Measurements from ENCODE around the gene PARP3. TPM values are rescaled to one million over a fixed set of nuclear protein-coding genes. Genes with fewer than 3 reads are reported as not detected.

Gene PARP3
- total and polyA plus RNA-seq, 2 of the 8 experiments (the other 6 are each of a cell fraction or from before 2014, with no cell fraction given) = 1.3 to 1.6 TPM

- H3K23me2 ChIP-seq (ENCODE audit: low read depth, low read length) = peaks cover 9% of the 10 kb centered on the region; the same call in 1 of the 2 replicates
- peak within 1 kb of the TSS; percentile 85 for H2BK12ac ChIP-seq (ENCODE audit: low read depth, low read length)
- H3K56ac ChIP-seq (replicated peaks; ENCODE audit: insufficient read length, low read depth, low read length) = peak within 1 kb of the TSS; percentile 73
- peak within 1 kb of the TSS; percentile 90 for H3K18ac ChIP-seq (ENCODE audit: extremely low read depth, low read length)
- peaks cover 0 to 13% (median 2%) of the 10 kb centered on the region in 4 experiments; a peak in 5 of 7 replicates for H3K27me3 ChIP-seq (replicated peaks in 1 of 4; ENCODE audit: control insufficient read depth in 3 of 4, extremely low read depth in 1 of 4, insufficient read depth in 3 of 4, low read length in 3 of 4)
- no peak within 1 kb of the TSS for H3K14ac ChIP-seq (ENCODE audit: insufficient read length)
- H2BK20ac ChIP-seq (ENCODE audit: low read length) = 0 out of 2 replicates have a peak within 1 kb of the TSS, but pooled peaks have one; percentile 61
- no peak within 1 kb of the TSS for H2AFZ ChIP-seq (ENCODE audit: low read length)
- ChIA-PET CTCF (ENCODE audit: partially characterized antibody) (interaction anchor here (0.7 to 10.5 kb wide), 6 partner anchors 10 to 253 kb away, joined by 3 to 66 read pairs (median 4); partner anchors contain the start of genes ACY1, GPR62, PARP3 and RRP9), POLR2A (ENCODE audit: partially characterized antibody) (interaction anchor here (0.6 to 29.3 kb wide), 14 partner anchors 9 to 453 kb away, joined by 3 to 923 read pairs (median 4); partner anchors contain the start of genes ABHD14A, ABHD14B, ACY1 and DUSP7)
- H4K5ac ChIP-seq (ENCODE audit: insufficient read length, low read depth, low read length) = peak within 1 kb of the TSS; percentile 27
- H3K4ac ChIP-seq (replicated peaks; ENCODE audit: insufficient read length, low read depth, low read length) = peak within 1 kb of the TSS; percentile 99
- 0% methylated on average over 29 of the region's 90 CpGs; no CpG with 5 or more reads in 1 of the 2 experiments for WGBS, 2 experiments (ENCODE audit: extremely low coverage in 1 of 2, insufficient coverage in 1 of 2, insufficient read length in 1 of 2, insufficient replicate concordance in 2 of 2, low coverage in 1 of 2, low lambda C conversion rate in 2 of 2, missing lambda C conversion rate in 1 of 2)
- peak within 1 kb of the TSS; percentile 49 for H2BK5ac ChIP-seq (ENCODE audit: low read depth, low read length)
- H4K20me1 ChIP-seq (replicated peaks in 1 of 2; ENCODE audit: control insufficient read depth in 1 of 2, insufficient read depth in 2 of 2, low read length in 2 of 2) = peaks cover 0 to 6% of the 10 kb centered on the region in 2 experiments
- H3K36me3 ChIP-seq (ENCODE audit: control insufficient read depth in 2 of 4, insufficient read depth in 4 of 4, low read length in 3 of 4) = no peaks in the 10 kb centered on the region
- peak within 1 kb of the TSS; percentile 66 for H2BK120ac ChIP-seq (replicated peaks; ENCODE audit: low read depth, low read length)
- H4K8ac ChIP-seq (ENCODE audit: extremely low read depth, insufficient read depth, low read length) = peak within 1 kb of the TSS; percentile 96
- no peak for FAIRE-seq
- H3K4me3 ChIP-seq (ENCODE audit: extremely low read depth in 1 of 4, insufficient read depth in 2 of 4, low read depth in 3 of 4, low read length in 4 of 4) = peak within 1 kb of the TSS; percentile 57 to 90 (median 73)
- H3K4me2 ChIP-seq (ENCODE audit: insufficient read depth in 1 of 2, low read depth in 2 of 2, low read length in 2 of 2) = peak within 1 kb of the TSS; percentile 85 to 90
- H3K9ac ChIP-seq (replicated peaks in 1 of 4; ENCODE audit: extremely low read depth in 1 of 4, low read depth in 3 of 4, low read length in 3 of 4) = peak within 1 kb of the TSS in 3 of 4 experiments; percentile 83 to 86 (median 86); a peak in 6 of 7 replicates
- peak within 1 kb of the TSS; percentile 32 for H3K23ac ChIP-seq (ENCODE audit: insufficient read length)
- H4K91ac ChIP-seq (replicated peaks; ENCODE audit: insufficient read length, low read length) = peak within 1 kb of the TSS; percentile 99
- H3K79me1 ChIP-seq (ENCODE audit: low read depth, low read length) = no peaks in the 10 kb centered on the region
- peak in 1 of 2 experiments; percentile 77 for DNase-seq (ENCODE audit: low read depth in 1 of 2, low spot score in 2 of 2)
- H3K4me1 ChIP-seq (replicated peaks in 1 of 4; ENCODE audit: control insufficient read depth in 3 of 4, insufficient read depth in 4 of 4, low read length in 3 of 4) = peaks cover 12 to 42% (median 33%) of the 10 kb centered on the region in 4 experiments
- H3K27ac ChIP-seq (ENCODE audit: low read depth, low read length) = peak within 1 kb of the TSS; percentile 54
- TF ChIP-seq KDM4A (IDR thresholded peaks at IDR 0.05; ENCODE audit: low read depth, low read length, severe bottlenecking) (peak; percentile 26), E2F6 (IDR thresholded peaks at IDR 0.05) (peak; percentile 6; the same call in 1 of the 2 replicates), PHF8 (conservative IDR thresholded peaks at IDR 0.05; ENCODE audit: low read depth, low read length) (peak; percentile 64), SUZ12 (IDR thresholded peaks at IDR 0.05; ENCODE audit: low read length) (no peak), SIX5 (IDR thresholded peaks at IDR 0.05; ENCODE audit: low read depth, low read length) (no peak), USF2 (IDR thresholded peaks at IDR 0.05; ENCODE audit: low read length) (no peak), TAF1 (IDR thresholded peaks at IDR 0.05; ENCODE audit: low read depth, low read length) (0 out of 2 replicates have a peak, but pooled peaks have one; percentile 34)
- no peaks in the 10 kb centered on the region for H3K79me2 ChIP-seq (ENCODE audit: control insufficient read depth in 1 of 2, insufficient read depth in 2 of 2, low read length in 2 of 2)
- no peaks in the 10 kb centered on the region for H3K9me3 ChIP-seq (ENCODE audit: insufficient read depth in 2 of 2, low read depth in 1 of 2, low read length in 1 of 2)
- peak within 1 kb of the TSS; percentile 82; the same call in 1 of the 2 replicates for H2AK5ac ChIP-seq (ENCODE audit: low read depth, low read length)
- peak within 1 kb of the TSS; percentile 83 for H2BK15ac ChIP-seq (ENCODE audit: low read length)
Observed at GRCh38 chr3:51967384-51968169, 25.4 kb downstream of the PARP3 start, which contains the start of gene PCBP4. PCBP4 (minus strand) TSS chr3:51967454; CDS start chr3:51961240, 6,214 bp downstream.
